ENCODE data around the gene OR6B1. TPM values are rescaled to one million over a fixed set of nuclear protein-coding genes. Genes with fewer than 3 reads are reported as not detected.

Gene OR6B1
- total and polyA plus RNA-seq, 8 donors: 0.03 to 0.06 TPM; not detected in 6

GRCh38 chr7:144011458-144012230 lies 11.5 kb downstream of the OR6B1 start:
- no peak for ATAC-seq
- Histone ChIP-seq H3K9me3 (peaks cover 0 to 15% of the 10 kb centered on the region in 2 donors), H3K36me3 (no peaks in the 10 kb centered on the region), H3K27ac (no peak overlapping the region), H3K4me3 (no peak overlapping the region), H3K4me1 (no peaks in the 10 kb centered on the region), H3K27me3 (no peaks in the 10 kb centered on the region)
- intact Hi-C loops (cut with DNase I): no loop called here
- TF ChIP-seq, protein P1, sequence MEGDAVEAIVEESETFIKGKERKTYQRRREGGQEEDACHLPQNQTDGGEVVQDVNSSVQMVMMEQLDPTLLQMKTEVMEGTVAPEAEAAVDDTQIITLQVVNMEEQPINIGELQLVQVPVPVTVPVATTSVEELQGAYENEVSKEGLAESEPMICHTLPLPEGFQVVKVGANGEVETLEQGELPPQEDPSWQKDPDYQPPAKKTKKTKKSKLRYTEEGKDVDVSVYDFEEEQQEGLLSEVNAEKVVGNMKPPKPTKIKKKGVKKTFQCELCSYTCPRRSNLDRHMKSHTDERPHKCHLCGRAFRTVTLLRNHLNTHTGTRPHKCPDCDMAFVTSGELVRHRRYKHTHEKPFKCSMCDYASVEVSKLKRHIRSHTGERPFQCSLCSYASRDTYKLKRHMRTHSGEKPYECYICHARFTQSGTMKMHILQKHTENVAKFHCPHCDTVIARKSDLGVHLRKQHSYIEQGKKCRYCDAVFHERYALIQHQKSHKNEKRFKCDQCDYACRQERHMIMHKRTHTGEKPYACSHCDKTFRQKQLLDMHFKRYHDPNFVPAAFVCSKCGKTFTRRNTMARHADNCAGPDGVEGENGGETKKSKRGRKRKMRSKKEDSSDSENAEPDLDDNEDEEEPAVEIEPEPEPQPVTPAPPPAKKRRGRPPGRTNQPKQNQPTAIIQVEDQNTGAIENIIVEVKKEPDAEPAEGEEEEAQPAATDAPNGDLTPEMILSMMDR (IDR thresholded peaks at IDR 0.05): no peak
- DNase-seq: no peak

- no peaks in the 10 kb centered on the region for H3K9me3 ChIP-seq
- intact Hi-C loops (cut with DNase I): no loop called here
- H3K27ac ChIP-seq: no peak overlapping the region
- TF ChIP-seq, protein P1 (IDR thresholded peaks at IDR 0.05): no peak
- H3K4me1 ChIP-seq: no peaks in the 10 kb centered on the region
- H3K4me3 ChIP-seq: no peak overlapping the region
- no peak for ATAC-seq
- DNase-seq: no peak
- no peaks in the 10 kb centered on the region for H3K36me3 ChIP-seq
- H3K27me3 ChIP-seq: no peaks in the 10 kb centered on the region
These were observed 17.9 kb downstream of the OR6B1 start for GRCh38 chr7:144018065-144018464.

DNA sequence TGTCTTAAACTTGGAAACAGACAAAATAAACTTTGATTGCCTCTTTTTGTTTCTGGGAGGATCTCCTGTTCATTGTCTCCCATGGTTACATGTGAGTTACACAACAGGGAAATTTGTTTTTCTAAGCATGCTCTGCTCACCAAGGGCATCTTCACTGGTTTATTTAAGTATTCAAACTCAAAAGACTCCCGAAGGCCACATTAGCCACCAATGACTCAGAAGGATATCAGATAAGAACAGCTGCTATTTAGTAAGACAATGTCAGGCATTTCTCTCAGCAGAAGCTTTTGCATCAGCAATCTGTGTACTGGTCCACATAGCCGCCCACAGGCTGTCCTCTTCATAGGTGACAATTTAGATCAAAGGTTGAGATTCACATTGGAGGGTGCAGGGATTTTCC lies 19.3 kb downstream of the OR6B1 start:
- no peak overlapping the region for H3K4me3 ChIP-seq
- no peaks in the 10 kb centered on the region for H3K4me1 ChIP-seq
- no peaks in the 10 kb centered on the region for H3K36me3 ChIP-seq
- peak overlapping the region in 1 of 2 donors; percentile 41 for H3K27ac ChIP-seq
- ATAC-seq: peak; percentile 41
- intact Hi-C loops (cut with DNase I): no loop called here
- TF ChIP-seq, protein P1 (IDR thresholded peaks at IDR 0.05): no peak
- no peaks in the 10 kb centered on the region for H3K27me3 ChIP-seq
- no peak for DNase-seq
- no peaks in the 10 kb centered on the region for H3K9me3 ChIP-seq

DNA sequence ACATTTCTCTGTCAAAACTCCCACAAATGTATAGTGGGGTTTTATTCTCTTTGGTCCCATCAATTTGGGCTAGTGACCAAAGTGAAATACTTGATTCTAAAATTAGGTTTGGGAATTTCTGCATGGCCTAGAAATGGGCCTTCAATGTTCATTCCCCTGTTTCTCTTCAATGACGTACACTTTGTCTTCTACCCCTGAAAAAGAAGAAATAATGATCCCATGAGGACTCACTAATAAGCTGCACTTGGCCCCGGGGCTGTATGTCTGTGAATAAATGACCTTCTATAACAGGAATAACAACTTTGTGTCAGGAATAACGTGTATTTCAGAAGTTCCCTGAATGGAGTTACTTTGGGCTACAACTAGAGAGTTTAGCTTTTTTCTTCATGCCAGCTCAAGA lies 20.2 kb downstream of the OR6B1 start:
- Histone ChIP-seq H3K27ac (no peak overlapping the region), H3K27me3 (no peaks in the 10 kb centered on the region), H3K4me3 (no peak overlapping the region), H3K9me3 (no peaks in the 10 kb centered on the region), H3K4me1 (no peaks in the 10 kb centered on the region), H3K36me3 (no peaks in the 10 kb centered on the region)
- TF ChIP-seq, protein P1 (IDR thresholded peaks at IDR 0.05): no peak
- ATAC-seq (no peak), DNase-seq (no peak)
- intact Hi-C loops (cut with DNase I): no loop called here

GRCh38 chr7:144022169-144022568 lies 22.0 kb downstream of the OR6B1 start:
- Histone ChIP-seq H3K27ac (no peak overlapping the region), H3K36me3 (no peaks in the 10 kb centered on the region), H3K4me1 (no peaks in the 10 kb centered on the region), H3K4me3 (no peak overlapping the region), H3K27me3 (no peaks in the 10 kb centered on the region), H3K9me3 (no peaks in the 10 kb centered on the region)
- intact Hi-C loops (cut with DNase I): no loop called here
- ATAC-seq (no peak), DNase-seq (no peak)
- TF ChIP-seq, protein P1 (IDR thresholded peaks at IDR 0.05): no peak
